Measurements from ENCODE around the gene BTBD10. TPM values are rescaled to one million over a fixed set of nuclear protein-coding genes. Genes with fewer than 3 reads are reported as not detected.

Gene BTBD10
- polyA plus RNA-seq (ENCODE audit: insufficient read length in 10 of 10), result 10 to 100 TPM; 21.3 to 28.3 (median 26.1) TPM
- long read RNA-seq, donor 1, partial matches to known transcripts, result 0 of 1 reads
- long read RNA-seq, donor 1, other reads (novel, unspliced or antisense), result 0 of 1 reads
- long read RNA-seq, donor 2, partial matches to known transcripts, result 0 of 3 reads
- long read RNA-seq, donor 2, other reads (novel, unspliced or antisense), result 0 of 3 reads
- long read RNA-seq, donor 3, result 0 reads
- long read RNA-seq, donor 4, partial matches to known transcripts, result 0 of 6 reads
- long read RNA-seq, donor 4, other reads (novel, unspliced or antisense), result 0 of 6 reads
- long read RNA-seq, donor 5, partial matches to known transcripts, result 0 of 7 reads
- long read RNA-seq, donor 5, other reads (novel, unspliced or antisense), result 0 of 7 reads
- long read RNA-seq, donor 6, partial matches to known transcripts, result 0 of 5 reads
- long read RNA-seq, donor 6, other reads (novel, unspliced or antisense), result 0 of 5 reads
- long read RNA-seq, donor 7, partial matches to known transcripts, result 0 of 7 reads
- long read RNA-seq, donor 7, other reads (novel, unspliced or antisense), result 0 of 7 reads
- long read RNA-seq, donor 8, partial matches to known transcripts, result 0 of 3 reads
- long read RNA-seq, donor 8, other reads (novel, unspliced or antisense), result 0 of 3 reads
- long read RNA-seq, donor 9, result 0 reads

DNA sequence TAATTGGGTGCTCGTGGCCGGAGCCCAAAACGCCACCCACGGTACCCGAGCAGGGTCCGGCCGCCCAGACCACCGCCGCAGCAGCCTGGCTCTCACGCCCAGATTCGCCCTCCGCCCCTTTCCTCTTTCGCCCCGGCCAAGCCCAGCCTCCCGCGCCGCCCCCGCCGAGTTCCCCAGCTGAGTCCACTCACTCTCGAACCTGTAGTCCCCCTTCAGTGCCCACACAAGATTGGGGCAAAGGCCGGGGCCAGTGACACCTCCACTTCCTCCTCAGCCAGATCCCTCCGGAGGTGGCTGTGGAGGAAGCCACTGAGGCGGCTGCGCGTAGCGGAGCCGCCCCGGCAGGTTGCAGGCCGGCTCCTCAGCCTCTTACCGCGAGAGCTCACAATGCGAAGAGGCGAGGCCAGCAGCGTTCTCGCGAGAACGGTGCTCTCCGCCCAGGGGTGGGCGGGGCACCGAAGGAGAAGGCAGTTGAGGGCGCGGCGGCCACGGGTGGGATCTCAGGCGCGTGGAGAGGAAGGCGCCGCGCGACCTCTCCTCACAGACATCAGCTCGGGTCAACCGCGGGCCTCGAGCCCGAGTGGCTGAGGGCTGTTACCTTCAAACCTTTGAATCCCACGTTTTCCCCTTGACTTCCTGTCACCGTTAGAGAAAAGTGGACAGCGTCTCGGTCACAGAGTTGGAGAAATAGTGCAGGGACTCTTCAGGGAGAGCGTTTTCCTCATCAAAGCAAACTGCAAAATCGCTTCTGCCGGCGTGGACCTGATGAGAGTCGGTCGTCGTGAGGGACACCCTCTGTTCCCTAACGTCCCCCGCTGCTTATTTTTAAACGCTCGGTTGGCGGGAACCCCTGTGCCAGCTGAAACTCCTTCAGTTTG, at the start of gene BTBD10:
Gene BTBD10, minus strand, starts transcription at position 322 of the 878 bp plus-strand sequence. CDS start 18,098 bp downstream, outside the sequence.
- DNase-seq, result peak; percentile 95 to 99 (median 99)

DNA sequence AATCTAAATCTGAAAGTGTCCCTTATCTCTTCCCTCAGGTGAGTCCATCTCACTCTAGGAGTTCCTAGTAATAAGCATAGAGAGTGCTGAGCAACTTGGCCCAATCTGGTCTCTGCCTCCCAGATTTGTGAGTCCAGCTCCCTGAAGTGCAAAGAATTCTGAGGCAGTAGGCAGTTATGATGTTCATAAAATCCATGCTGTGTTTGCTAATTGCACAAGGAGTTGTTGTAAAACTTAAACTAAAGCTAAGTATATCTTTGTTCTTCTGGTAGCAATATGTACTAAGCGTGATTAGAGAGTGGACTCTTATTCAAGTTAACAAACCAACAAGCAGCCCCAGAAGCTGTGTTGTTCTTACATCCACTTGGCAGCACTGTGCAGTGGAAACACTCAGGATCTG, 40.4 kb upstream of the BTBD10 start:
- no peak for DNase-seq

DNA sequence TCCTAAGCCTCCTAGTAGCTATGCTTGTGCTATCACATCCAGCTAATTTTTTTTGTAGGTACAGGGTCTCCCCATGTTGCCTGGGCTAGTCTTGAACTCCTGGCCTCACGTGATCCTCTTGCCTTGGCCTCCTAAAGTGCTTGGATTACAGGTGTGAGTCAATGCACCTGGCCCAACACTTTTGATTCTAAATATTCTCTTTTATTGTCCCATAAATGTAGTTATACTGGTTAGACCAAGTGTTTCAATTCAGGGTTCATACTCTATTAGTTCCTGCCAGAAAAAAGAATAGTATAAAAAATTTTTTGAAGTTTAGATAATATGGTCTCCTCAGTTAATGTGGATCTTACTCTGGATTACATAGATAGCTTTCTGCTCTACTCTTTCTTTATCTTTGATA, 39.5 kb upstream of the BTBD10 start:
- no peak for DNase-seq

DNA sequence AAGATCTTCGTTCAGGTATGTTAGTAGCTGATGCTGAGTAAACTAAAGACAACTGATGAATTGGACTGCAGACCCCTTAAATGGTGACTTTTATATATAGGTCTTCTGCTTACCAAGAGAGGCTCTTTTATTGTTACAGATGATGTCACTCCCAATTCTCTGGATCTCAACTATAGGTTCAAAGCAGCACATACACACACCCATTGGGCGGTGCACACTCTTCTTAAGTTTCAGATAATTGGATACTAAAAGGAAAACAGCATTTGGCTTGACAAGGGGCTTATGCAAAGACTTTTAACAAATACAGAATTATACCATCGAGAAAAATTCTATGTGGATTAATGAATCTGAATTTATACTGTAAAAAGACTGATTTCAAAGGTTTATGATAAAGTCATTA, 32.9 kb upstream of the BTBD10 start, which contains the start of gene PTH:
Gene PTH, minus strand, starts transcription at position 69 of the 400 bp plus-strand sequence. CDS start 3,142 bp downstream, outside the sequence.
- no peak for DNase-seq

DNA sequence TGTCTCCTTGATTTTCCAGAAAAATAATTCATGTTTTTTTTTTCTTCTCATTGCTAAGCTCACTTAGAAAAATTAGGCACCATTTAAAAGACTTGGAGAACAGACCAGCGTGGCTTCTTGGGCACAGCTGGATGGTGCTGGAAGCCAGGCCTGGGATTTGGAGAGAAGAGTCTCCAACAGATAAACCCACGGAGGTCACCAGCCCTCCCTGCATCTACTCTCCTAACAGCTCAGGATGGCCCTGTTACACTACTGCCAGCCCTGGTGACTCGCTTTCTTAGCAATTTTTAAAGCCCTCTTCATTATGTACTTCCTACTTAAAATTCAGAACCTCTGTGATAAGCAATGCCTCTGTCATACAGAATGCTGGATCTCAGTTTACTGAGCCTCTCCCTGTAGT, 31.0 kb upstream of the BTBD10 start:
- DNase-seq, result no peak

DNA sequence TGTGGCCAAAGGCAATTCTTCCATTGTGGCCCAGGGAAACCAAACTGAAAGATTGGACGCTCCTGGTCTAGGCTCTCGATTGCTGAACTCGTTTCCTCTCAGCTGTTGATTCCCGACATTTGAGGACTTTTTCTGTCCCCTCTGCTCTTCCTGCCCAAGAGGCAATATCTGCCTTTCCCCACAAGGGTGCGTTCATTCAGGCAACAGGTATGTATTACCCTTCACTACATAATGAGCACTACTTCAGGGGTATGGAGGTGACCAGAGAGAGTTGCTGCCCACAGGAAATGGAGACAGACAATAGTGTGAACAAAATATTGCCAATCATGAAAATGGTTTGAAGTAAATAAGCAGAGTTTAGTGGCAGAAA, 24.6 kb upstream of the BTBD10 start:
- no peak for DNase-seq

DNA sequence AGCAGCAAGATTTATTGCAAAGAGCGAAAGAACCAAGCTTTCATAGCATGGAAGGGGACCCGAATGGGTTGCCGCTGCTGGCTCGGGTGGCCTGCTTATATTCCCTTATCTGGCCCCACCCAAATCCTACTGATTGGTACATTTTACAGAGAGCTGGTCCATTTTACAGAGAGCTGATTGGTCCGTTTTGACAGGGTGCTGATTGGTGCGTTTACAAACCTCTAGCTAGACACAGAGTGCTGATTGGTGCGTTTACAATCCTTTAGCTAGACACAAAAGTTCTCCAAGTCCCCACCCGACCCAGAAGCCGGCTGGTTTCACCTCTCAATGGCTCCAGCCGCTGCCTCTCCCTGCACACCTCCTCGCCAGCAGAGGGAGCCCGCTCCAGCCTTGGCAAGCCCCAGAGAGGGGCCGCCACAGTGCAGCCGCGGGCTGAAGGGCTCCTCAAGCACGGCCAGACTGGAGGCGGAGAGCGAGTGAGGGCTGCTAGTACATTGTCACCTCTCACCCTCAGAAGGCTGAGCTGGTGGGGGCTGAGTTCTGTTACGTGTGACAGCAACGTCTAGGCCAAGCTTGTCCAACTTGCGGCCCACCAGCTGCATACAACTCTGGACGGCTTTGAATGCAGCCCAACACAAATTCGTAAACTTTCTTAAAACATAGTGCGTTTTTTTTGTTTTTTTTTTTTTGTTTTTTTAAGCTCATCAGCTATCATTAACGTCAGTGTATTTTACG, 24.1 kb upstream of the BTBD10 start:
- DNase-seq, result peak in 1 of 3 donors; percentile 10

DNA sequence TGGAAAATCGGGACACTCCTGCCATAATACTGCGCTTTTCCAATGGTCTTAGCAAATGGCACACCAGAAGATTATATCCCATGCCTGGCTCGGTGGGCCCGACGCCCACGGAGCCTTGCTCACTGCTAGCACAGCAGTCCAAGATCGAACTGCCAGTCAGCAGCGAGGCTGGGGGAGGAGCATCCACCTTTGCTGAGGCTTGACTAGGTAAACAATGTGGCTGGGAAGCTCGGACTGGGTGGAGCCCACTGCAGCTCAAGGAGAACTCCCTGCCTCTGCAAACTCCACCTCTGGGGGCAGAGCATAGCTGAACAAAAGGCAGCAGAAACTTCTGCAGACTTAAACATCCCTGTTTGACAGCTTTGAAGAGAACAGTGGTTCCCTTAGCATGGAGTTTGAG, 17.2 kb upstream of the BTBD10 start:
- DNase-seq, result no peak

DNA sequence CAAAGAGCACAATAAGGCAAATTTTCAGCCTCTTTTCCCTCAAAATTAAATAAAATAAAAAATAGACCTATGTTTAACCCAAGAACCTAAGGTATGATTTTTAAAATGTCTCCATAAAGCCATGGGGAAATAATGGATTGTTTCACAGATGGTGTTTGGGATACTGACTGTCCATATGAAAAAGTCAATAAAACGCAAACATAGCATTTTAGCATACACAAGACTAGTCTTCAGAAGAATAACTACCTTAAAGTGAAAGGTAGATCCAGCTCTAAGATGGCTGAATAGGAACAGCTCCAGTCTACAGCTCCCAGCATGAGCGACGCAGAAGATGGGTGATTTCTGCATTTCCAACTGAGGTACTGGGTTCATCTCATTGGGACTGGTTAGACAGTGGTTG, 16.7 kb upstream of the BTBD10 start:
- DNase-seq, result no peak

DNA sequence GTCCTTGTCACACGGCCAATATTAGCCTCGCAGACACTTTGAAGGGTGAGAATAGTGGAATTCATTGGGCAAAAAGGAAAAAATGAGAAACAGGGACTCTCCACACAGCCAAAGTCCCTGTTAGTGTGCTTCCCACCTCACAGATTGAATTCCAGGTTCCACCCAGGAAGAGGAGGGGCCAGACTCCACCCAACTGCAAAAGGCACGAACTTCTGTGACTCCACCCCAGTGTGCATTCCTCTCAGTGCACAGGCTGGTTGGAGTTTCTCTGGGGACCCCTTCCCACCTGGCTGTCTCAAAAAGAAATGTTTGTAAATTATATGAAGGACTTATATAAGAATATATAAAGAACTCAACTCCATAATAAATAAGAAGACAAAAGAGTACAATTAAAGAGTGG, 12.1 kb upstream of the BTBD10 start:
- no peak for DNase-seq

DNA sequence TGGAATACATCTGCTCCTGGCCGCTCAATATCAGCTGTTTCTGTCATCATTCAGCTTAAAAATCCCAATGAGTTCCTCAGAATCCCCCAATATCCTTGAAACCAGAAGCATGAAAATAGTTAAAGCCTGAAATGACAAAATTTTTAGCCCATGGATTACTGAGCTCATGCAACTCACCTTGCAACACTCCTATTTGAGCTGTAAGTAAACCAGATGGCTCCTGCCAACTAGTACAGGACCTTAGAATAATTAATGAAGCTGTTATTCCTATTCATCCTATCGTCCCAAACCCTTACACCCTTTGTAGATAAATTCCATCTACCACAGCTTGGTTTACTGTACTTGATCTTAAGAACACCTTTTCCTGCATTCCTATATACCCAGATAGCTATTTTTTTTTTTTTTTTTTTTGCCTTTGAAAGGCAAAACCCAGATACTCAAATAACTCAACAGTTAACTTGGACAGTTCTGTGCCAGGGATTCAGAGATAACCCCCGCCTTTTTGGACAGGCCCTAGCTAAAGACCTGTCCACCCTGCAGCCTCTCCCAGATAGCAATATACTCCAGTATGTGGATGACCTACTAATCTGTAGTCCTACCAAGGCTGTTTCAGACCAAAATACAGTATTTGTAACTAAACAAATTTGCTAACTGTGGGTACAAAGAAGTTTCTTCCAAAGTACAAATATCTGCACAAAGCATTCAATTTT, 10.1 kb upstream of the BTBD10 start:
- DNase-seq, result no peak

DNA sequence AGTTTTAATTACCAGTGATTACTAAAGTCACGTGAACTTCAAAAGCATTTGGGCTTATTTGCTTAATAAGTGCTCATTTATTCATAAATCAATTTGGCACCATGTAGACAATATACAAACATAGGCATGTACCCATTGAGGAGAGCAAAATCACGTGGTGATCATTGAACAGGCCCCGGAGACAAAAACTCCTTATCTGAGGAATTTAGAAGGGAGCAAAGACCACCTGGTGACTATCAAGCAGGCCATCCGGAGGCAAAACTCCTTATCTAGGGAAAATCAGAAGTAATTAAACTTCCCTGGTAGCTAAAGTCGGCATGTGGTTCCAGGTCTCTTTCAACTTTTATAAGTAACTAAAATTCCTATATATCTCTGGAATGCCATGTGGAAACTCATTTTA, 5.7 kb upstream of the BTBD10 start:
- no peak for DNase-seq

DNA sequence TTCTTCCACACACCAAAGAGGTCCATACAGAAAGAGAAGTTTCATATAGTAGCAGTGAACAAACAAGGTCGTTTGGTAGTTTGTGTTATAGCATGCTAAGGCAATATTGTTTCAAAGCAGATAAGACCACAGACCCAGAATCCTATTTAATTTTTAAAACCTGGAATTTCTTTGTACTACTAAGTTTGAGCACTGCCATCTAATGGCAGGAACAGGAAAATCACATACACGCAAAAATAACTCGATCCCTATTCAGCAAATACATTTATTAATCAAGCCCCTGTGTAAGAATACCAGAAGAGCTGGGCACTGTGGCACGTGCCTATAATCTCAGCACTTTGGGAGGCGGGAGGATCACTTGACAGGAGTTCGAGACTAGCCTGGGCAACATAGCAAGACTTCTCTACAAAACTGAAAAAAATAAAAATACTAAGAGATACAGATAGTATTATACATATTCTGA, 2.9 kb upstream of the BTBD10 start:
- DNase-seq, result peak; percentile 20 to 60 (median 24)

DNA sequence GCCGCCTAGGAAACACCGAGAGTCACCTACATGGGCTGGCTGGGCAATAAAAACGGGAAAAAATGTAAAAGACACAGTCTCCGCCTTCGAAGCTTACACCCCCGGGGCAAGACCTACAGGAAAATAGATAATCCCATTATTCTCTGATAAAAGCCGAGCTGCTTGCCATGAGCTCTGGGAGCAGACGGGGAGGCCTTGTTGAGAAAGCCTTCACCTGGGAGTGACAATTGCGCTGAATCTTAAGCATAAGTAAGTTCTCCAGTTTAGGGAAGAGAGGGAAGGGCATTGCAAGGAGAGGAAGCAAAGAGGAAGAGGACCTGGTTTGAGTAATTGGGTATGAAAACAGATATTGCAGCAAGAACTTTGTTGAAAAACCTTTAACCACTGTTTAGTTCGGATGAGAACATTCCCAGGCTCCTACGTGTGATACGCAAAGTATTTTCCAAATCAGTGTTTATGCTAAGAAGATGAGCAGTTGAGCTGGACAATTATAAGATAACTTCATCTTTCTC, 813 bp upstream of the BTBD10 start:
- DNase-seq, result no peak

DNA sequence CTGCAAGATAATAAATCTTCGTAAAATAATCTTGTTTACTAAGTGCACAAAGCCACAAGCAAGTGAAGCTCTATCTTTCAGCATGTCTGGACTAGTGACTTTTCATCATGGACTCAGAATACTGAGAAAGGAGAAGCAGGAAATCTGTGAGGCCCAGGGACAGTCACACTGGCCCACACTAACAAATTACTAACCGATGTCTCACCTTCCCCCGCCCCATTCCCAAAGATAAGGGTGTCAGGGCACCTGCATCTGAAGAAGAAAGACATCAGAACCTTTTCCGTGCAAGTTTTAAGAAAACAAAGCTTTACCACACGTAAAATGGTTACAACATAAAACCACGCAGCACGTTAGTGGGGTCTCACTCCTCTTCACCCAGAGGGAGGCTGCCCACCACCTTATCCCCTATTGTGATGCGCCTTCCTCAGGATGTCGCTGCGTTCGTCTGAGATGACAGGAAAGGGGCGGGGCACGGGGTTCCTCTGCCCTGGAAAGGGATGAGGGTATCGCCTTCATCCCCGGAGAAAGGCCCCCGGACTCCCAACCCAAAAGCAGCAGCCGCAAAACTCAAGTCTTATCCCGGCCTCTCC, 616 bp downstream of the BTBD10 start:
- peak in 2 of 3 donors; percentile 29 to 64 for DNase-seq

DNA sequence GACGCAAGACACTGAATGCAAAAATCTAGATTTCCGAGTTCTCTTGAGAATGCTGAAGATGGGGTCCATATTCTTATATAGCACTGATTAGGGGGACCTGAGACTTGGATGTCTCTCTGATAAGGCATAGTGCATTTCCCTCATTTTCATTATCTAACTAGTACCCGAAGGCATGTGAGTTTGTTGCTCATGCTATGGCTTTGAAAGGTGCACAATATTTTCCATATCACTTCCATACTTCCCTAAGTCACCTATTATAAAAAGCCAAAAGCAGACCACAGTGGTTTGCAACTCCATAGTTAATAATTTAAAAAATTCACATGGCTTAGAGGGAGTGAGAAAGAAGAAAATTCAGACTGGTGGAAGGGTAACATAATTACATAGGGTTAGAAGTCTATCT, 1.7 kb downstream of the BTBD10 start:
- DNase-seq, result no peak

DNA sequence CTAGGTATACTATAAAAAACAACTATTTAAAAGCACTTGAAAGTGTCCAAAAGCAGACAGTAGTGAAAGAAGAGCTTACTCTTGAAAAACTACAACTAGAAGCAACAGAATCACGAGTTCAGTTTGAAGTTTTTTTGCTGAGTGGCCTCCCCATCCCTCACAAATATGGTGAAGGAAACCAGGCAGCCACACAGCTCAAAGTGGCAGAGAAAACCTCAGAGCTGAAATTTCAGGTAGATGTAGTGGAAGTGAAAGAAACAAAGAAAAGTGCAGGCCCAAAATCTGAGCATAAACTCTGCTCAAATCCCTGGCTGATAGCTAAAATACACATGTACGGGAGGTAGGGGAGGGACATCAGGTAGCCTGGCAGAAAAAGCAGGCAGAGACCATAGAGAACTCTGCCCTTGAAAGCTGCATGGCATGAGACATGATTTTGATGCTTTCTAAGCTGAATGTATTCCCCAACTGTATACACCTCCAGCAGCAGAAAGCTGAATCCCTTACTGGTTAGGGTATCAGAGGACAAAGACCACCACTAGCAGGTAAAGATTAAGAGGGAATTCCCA, 12.1 kb downstream of the BTBD10 start:
- no peak for DNase-seq

DNA sequence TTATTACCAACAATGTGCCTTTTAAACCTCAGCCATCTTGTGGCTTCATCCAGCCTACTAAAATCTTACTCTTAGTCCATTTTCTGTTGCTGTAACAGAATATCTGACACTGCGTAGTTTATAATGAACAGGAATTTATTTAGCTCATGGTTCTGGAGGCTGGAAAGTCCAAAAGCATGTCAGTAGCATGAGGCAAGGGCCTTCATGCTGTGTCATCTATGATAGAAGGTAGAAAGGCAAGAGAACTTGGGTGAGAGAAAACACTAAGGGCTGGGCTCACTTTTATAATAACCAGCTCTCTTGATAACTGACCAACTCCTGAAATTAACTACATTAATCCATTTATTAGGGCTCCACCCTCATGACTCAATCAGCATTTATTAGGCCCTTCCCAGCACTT, 13.5 kb downstream of the BTBD10 start:
- no peak for DNase-seq

DNA sequence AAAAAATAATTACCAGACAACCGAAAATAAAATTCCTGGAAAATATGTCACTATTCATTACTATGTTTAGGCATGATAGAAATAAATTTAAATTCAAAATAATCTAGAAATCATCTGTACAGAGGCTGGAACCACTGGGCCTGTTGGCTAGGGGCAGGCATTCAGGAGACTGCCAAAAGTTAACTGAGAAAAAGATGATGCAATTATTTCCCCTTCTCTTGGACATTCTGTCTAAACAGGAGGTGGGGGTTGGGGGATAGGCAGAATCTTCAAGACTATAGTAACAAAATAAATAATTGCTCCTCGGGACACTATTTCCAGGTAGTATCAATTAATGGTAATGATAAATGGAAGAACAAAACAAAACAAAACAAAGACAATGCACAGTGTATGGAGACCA, 14.1 kb downstream of the BTBD10 start:
- peak; percentile 23 to 76 (median 53) for DNase-seq

DNA sequence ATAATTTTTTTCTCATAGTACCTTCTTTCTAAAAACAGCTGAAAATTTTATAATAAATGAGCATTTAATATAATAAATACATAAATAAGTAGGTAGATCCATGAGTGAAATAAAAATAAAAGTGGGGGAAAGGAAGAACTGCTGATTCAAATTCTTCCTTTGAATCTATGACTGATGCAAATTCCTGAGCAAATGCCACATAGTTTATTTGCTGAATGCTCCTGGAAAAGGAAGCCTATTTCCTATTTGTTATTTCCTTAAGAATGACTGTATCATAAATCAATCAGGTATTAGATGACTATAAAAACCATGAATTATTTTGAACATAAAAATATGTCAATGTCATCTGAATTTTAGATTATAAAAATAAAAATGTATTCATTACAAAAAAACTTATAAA, 16.6 kb downstream of the BTBD10 start:
- no peak for DNase-seq
